ENCODE data around the gene TPSD1. TPM values are rescaled to one million over a fixed set of nuclear protein-coding genes. Genes with fewer than 3 reads are reported as not detected.
"Not testable (repeated sequence)": the region's sequence is repeated elsewhere in the genome, so short reads cannot be mapped to it uniquely, and the experiment has no call there.

Gene TPSD1
- total RNA-seq, 1 experiment from 2014 or later, result not detected

- no peak overlapping the region for H3K4me2 ChIP-seq
- no peaks in the 10 kb centered on the region for H3K4me1 ChIP-seq (replicated peaks; ENCODE audit: insufficient read depth)
- no peaks in the 10 kb centered on the region for H3K36me3 ChIP-seq (ENCODE audit: low read depth)
- H3K27ac ChIP-seq, result no peak overlapping the region
- DNase-seq, result no peak
- no peaks in the 10 kb centered on the region for H3K9me3 ChIP-seq (ENCODE audit: insufficient read depth, low read depth)
- TF ChIP-seq, protein P1, sequence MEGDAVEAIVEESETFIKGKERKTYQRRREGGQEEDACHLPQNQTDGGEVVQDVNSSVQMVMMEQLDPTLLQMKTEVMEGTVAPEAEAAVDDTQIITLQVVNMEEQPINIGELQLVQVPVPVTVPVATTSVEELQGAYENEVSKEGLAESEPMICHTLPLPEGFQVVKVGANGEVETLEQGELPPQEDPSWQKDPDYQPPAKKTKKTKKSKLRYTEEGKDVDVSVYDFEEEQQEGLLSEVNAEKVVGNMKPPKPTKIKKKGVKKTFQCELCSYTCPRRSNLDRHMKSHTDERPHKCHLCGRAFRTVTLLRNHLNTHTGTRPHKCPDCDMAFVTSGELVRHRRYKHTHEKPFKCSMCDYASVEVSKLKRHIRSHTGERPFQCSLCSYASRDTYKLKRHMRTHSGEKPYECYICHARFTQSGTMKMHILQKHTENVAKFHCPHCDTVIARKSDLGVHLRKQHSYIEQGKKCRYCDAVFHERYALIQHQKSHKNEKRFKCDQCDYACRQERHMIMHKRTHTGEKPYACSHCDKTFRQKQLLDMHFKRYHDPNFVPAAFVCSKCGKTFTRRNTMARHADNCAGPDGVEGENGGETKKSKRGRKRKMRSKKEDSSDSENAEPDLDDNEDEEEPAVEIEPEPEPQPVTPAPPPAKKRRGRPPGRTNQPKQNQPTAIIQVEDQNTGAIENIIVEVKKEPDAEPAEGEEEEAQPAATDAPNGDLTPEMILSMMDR (conservative IDR thresholded peaks at IDR 0.05), result no peak
- TF ChIP-seq EZH2 (IDR thresholded peaks at IDR 0.05; ENCODE audit: low read depth), result no peak
- no peaks in the 10 kb centered on the region; the same call in 1 of the 2 replicates for H4K20me1 ChIP-seq (ENCODE audit: insufficient read depth)
- BruUV-seq (replicated peaks), result no TSS peak
- ChIA-PET CTCF (no interaction called here), POLR2A (ENCODE audit: unreplicated experiment) (no interaction called here)
- no peak overlapping the region for H2AFZ ChIP-seq
- H3F3A ChIP-seq (ENCODE audit: insufficient read depth, low read depth), result peaks cover 6% of the 10 kb centered on the region; the same call in 1 of the 2 replicates
- H3K9me2 ChIP-seq (ENCODE audit: insufficient read depth), result no peaks in the 10 kb centered on the region
- H3K79me2 ChIP-seq (ENCODE audit: low read depth), result no peaks in the 10 kb centered on the region
- peaks cover 8% of the 10 kb centered on the region; the same call in 1 of the 2 replicates for H3K27me3 ChIP-seq (ENCODE audit: insufficient read depth, low read depth)
- intact Hi-C loops (cut with micrococcal nuclease; ENCODE audit: unreplicated experiment), result no loop called here
- no peak overlapping the region for H3K4me3 ChIP-seq
These were observed 11.0 kb upstream of the TPSD1 start for GRCh38 chr16:1244881-1245280.

GRCh38 chr16:1245452-1246020 is 10.3 kb upstream of the TPSD1 start:
- H3K27me3 ChIP-seq (ENCODE audit: insufficient read depth, low read depth), result peaks cover 8% of the 10 kb centered on the region; the same call in 1 of the 2 replicates
- H3K9me3 ChIP-seq (ENCODE audit: insufficient read depth, low read depth), result no peaks in the 10 kb centered on the region
- CTCF ChIA-PET, result no interaction called here
- H3K36me3 ChIP-seq (ENCODE audit: low read depth), result no peaks in the 10 kb centered on the region
- TF ChIP-seq, protein P1 (conservative IDR thresholded peaks at IDR 0.05), result no peak
- TF ChIP-seq EZH2 (IDR thresholded peaks at IDR 0.05; ENCODE audit: low read depth), result no peak
- H2AFZ ChIP-seq, result no peak overlapping the region
- no peak overlapping the region for H3K4me3 ChIP-seq
- POLR2A ChIA-PET (ENCODE audit: unreplicated experiment), result no interaction called here
- H3K4me1 ChIP-seq (replicated peaks; ENCODE audit: insufficient read depth), result no peaks in the 10 kb centered on the region
- intact Hi-C loops (cut with micrococcal nuclease; ENCODE audit: unreplicated experiment), result no loop called here
- no peaks in the 10 kb centered on the region for H3K79me2 ChIP-seq (ENCODE audit: low read depth)
- no peaks in the 10 kb centered on the region for H3K9me2 ChIP-seq (ENCODE audit: insufficient read depth)
- no peaks in the 10 kb centered on the region; the same call in 1 of the 2 replicates for H4K20me1 ChIP-seq (ENCODE audit: insufficient read depth)
- H3F3A ChIP-seq (ENCODE audit: insufficient read depth, low read depth), result peaks cover 6% of the 10 kb centered on the region; the same call in 1 of the 2 replicates
- no peak for DNase-seq
- H3K4me2 ChIP-seq, result no peak overlapping the region
- H3K27ac ChIP-seq, result no peak overlapping the region
- no TSS peak for BruUV-seq (replicated peaks)

DNA sequence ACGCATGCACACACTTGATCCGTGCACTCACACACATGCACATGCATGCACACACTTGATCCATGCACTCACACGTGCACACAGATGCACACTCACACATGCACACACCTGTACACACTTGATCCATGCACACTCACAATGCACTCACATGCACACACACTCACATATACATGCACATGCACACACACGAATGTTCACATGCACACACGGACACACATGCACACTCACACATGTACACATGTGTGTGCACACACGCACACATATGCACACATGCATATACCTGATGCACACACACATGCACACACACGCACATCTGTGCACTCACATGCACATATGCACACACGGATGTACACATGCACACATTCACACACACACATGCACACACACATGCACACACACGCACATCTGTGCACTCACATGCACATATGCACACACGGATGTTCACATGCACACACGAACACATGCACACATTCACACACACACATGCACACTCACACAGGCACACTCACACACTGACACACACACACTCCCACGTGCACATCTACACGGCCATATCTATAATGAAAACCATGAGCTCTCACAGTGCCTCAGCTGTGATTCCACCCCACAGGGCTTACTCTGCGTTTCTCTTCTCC is 7.8 kb upstream of the TPSD1 start:
- H4K20me1 ChIP-seq (ENCODE audit: insufficient read depth); H3K4me1 ChIP-seq (replicated peaks; ENCODE audit: insufficient read depth); H3K9me2 ChIP-seq (ENCODE audit: insufficient read depth); H3K36me3 ChIP-seq (ENCODE audit: low read depth); POLR2A ChIA-PET (ENCODE audit: unreplicated experiment); H3K27ac ChIP-seq; H3F3A ChIP-seq (ENCODE audit: insufficient read depth, low read depth); H3K9me3 ChIP-seq (ENCODE audit: insufficient read depth, low read depth); CTCF ChIA-PET; H3K4me2 ChIP-seq; intact Hi-C loops (cut with micrococcal nuclease; ENCODE audit: unreplicated experiment); H2AFZ ChIP-seq; DNase-seq; BruUV-seq (replicated peaks); H3K27me3 ChIP-seq (ENCODE audit: insufficient read depth, low read depth); H3K79me2 ChIP-seq (ENCODE audit: low read depth); H3K4me3 ChIP-seq: not testable (repeated sequence)

- not testable (repeated sequence) for H3F3A ChIP-seq (ENCODE audit: insufficient read depth, low read depth)
These were observed 6.7 kb upstream of the TPSD1 start for GRCh38 chr16:1249031-1249755.

GRCh38 chr16:1253701-1254364 is 2.0 kb upstream of the TPSD1 start:
- H3K9me3 ChIP-seq (ENCODE audit: insufficient read depth, low read depth); H3K9me2 ChIP-seq (ENCODE audit: insufficient read depth); H3K36me3 ChIP-seq (ENCODE audit: low read depth); BruUV-seq (replicated peaks); DNase-seq; CTCF ChIA-PET; H3F3A ChIP-seq (ENCODE audit: insufficient read depth, low read depth); H3K4me2 ChIP-seq; H3K27ac ChIP-seq; H3K4me1 ChIP-seq (replicated peaks; ENCODE audit: insufficient read depth); H2AFZ ChIP-seq; H3K79me2 ChIP-seq (ENCODE audit: low read depth); H4K20me1 ChIP-seq (ENCODE audit: insufficient read depth); intact Hi-C loops (cut with micrococcal nuclease; ENCODE audit: unreplicated experiment); H3K4me3 ChIP-seq; H3K27me3 ChIP-seq (ENCODE audit: insufficient read depth, low read depth): not testable (repeated sequence)
- POLR2A ChIA-PET (ENCODE audit: unreplicated experiment), result interaction anchor here (0.7 kb wide), 1 partner anchor 56 kb away, joined by 4 read pairs; the partner anchor contains the start of gene UBE2I

More at GRCh38 chr16:1249031-1249755, 6.7 kb upstream of the TPSD1 start:
- H3K36me3 ChIP-seq (ENCODE audit: low read depth); H4K20me1 ChIP-seq (ENCODE audit: insufficient read depth); H3K79me2 ChIP-seq (ENCODE audit: low read depth); H2AFZ ChIP-seq; H3K27ac ChIP-seq; POLR2A ChIA-PET (ENCODE audit: unreplicated experiment); H3K9me3 ChIP-seq (ENCODE audit: insufficient read depth, low read depth); BruUV-seq (replicated peaks); H3K4me3 ChIP-seq; H3K9me2 ChIP-seq (ENCODE audit: insufficient read depth); H3K27me3 ChIP-seq (ENCODE audit: insufficient read depth, low read depth); H3K4me2 ChIP-seq; DNase-seq; intact Hi-C loops (cut with micrococcal nuclease; ENCODE audit: unreplicated experiment); H3K4me1 ChIP-seq (replicated peaks; ENCODE audit: insufficient read depth); CTCF ChIA-PET: not testable (repeated sequence)
